GM12872 (cell line): Measurements from ENCODE around the gene ANO2.
A peak's percentile ranks its signal among the peaks of the same experiment; 100 is the strongest.

Experiments
- TF ChIP-seq, protein P1 (sequence below): IDR thresholded peaks from 3 replicates; pipeline ENCODE4 v1.5.1; 2011; ENCODE audit warnings: low read depth, mild to moderate bottlenecking, low read length, moderate library complexity; ENCODE audit not compliant: insufficient read depth

The ANO2 gene

DNA sequence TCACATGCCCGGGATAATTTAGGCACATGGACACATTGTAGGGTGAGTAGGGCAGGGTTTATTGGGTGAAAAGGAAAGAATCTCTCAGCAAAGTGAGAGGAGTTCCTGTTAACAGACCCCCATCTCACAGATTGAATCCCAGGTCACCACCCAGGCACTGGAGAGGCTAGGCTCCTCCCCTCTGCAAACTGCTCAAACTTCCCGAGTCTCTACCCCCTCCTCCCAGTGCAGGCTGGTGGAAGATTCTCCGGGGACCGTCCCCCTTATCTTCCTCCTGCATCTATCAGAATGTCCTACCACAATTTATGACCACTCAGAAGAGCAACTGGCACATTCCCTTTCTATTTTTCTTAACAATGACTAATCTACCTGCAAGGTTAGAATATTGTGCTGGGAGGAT, 387.2 kb downstream of the ANO2 start:
- TF ChIP-seq, protein P1, sequence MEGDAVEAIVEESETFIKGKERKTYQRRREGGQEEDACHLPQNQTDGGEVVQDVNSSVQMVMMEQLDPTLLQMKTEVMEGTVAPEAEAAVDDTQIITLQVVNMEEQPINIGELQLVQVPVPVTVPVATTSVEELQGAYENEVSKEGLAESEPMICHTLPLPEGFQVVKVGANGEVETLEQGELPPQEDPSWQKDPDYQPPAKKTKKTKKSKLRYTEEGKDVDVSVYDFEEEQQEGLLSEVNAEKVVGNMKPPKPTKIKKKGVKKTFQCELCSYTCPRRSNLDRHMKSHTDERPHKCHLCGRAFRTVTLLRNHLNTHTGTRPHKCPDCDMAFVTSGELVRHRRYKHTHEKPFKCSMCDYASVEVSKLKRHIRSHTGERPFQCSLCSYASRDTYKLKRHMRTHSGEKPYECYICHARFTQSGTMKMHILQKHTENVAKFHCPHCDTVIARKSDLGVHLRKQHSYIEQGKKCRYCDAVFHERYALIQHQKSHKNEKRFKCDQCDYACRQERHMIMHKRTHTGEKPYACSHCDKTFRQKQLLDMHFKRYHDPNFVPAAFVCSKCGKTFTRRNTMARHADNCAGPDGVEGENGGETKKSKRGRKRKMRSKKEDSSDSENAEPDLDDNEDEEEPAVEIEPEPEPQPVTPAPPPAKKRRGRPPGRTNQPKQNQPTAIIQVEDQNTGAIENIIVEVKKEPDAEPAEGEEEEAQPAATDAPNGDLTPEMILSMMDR: no peak

DNA sequence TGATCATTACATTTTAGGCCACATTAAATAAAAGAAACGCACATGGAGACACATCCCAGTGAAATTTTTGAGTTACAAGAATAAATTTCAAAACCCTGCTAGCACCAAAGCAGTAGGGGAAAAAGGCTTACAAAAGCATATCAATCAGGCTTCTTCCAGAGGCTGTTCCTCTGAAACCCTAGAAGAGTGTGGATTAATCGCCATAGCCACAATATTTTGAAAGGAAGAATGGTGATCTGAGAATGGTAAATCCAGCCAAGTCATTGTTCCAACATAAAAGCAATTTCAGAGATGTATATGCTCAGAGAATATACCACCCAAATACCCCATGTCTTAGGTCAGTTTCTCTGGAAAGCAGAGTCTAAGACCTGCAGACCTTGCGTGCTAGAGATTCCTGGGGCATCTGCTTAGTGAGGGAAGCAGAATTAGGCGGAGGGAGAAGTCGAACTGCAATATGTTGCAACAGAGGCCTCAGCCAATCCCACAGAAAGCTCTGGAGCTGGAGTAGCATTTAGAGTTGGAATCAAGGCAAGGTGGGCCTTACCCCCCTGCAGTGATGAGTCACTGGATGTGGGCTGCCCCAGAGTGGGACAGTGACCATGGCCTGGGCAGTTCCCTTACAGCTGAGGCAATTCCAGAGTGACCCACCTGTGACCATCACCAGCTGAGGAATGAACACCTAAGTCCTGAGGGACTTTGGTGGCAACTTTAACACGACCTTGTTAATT, 387.9 kb downstream of the ANO2 start:
- TF ChIP-seq, protein P1: no peak

DNA sequence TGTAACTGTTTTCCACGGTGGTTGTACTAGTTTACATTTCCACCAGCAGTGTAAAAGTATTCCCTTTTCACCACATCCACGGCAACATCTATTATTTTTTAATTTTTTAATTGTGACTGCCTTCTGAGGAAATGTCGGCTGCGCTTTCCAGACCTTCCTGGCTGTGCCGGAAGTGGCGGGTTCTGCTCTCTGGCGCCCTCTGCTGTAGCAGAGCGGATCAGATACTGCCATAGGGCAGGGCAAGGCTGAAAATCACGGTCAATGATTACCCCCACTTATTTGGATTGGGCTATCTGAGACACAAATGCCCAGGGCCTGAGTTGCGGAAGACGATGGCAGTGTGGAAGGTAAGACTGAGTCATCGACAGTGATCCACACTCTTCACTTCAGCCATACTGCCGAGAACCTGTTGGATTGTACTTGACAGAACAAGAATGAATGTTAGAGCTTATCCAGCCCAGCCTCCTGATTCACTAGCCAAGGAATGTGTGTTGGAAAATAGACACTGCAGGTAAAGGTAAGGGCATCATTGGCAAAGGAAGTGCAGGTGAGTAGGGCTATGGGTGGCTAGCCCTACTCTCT, 388.9 kb downstream of the ANO2 start:
- TF ChIP-seq, protein P1: peak; percentile 57

DNA sequence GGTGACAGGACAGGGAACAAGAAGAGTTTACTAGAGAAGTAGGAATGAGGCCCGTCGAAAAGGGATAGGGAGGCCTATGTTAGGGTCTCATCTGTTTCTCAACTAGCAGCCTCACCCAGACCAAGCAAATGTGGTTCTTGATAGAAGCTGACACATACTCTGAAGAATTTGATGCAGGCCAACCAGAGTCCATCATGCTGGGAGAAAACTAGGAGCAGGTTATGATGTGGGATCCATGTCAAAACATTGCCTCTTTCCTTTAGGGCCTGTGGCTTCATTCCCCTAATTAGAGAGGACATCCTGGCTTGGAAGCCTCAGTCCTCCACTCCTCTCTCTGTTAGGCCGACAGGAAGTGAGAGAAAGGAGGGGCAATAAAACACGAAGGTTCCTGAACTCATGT, 390.3 kb downstream of the ANO2 start:
- TF ChIP-seq, protein P1: no peak

DNA sequence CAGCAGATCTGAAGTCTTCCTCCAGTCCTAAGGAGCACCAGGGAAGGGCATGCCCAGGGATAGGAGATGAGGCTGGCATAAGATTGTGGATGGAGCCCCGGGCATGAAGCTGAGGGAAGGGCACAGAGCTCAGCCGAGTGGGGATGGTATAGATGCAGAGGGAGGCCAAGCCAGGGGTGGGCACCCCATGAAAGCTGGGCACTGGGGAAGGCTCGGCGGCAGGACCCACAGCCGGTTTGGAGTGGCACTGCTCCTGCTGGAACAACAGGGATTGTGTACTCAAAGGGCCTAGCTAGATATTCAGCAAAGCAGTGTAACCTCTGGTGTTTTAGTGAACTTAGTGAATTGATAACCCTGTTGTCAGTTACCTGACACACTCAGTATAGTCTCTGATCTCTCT, 396.0 kb downstream of the ANO2 start:
- TF ChIP-seq, protein P1: no peak

DNA sequence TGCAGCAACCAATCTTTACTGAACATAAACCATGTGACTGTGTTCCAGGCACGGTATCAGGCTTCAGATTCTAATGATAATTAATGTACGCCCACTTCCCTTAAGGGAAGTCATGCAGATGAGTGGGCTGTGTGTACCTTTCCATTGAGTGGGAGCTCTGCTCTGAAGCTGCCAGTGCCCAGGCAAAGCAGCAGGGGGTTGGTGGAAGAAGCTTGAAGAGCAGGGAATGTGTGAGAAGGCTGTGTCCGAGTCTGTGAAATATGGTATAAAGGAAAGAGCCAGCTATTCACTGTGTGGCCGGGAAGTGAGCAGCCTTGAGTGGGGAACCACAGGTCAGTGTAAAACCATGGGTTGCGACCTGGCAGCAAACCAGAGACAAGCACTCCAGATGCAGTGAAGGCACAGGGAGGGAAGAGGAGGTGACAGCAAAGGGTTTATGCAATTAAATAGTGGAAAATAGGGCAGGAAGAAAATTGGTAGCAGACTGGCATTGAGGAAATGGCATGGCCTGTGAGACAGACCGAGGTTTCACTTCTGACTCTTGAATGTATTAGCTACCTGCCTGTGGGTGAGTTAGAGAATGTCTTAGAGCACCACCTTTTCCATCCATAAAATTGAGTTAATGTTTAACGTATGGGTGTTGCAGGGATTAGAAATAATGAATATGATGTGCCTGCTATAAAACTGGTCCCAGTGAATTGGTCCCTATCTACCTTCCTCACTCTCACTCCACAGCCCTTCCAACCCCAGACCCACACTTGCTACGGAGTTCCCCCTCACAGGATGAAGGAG, 396.7 kb downstream of the ANO2 start:
- TF ChIP-seq, protein P1: no peak

DNA sequence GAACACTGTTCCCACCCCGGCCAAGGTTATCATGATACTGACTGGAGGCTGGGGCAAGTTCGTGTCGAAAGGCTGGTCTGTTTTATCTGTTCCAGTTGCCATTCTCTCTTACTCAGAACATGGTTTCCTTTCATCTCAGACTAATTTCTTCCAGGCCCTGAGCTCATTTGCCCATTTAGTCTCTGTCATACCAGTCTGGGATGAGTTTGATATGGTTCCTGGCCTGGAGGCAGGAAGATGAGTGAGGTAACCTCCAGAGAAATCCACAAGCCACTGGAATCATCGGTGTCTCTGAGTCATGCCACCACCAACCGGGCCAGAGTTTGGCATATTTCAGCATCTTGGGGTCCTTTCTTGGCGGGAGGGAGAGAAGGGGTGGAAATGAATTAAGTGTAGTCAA, 398.4 kb downstream of the ANO2 start:
- TF ChIP-seq, protein P1: no peak
